HepG2 (cell line): ENCODE measurements around the gene GBA2. TPM values are rescaled to one million over a fixed set of nuclear protein-coding genes. Genes with fewer than 3 reads are reported as not detected.

ENCODE experiments used
- ATAC-seq: fragments of 200-7000 bp; cut with Tn5 transposase; 3 replicates; pipeline ENCODE4 v1.9.1; 2020; ENCODE audit warnings: mild to moderate bottlenecking, moderate library complexity
- BruUV-seq: library from RNA; stranded (reverse); fragments of 400-500 nt; replicated peaks from 2 replicates; lab custom pipeline; 2021; lab: Mats Ljungman, UMichigan
- CTCF ChIA-PET: fragments of 300-600 bp; formaldehyde crosslinking; extraction: SDS; loops from one replicate; lab custom pipeline; 2021; ENCODE audit warnings: low total read pairs, inconsistent platforms, low intra/inter-chr PET ratio; lab: Yijun Ruan, JAX
- POLR2A ChIA-PET: fragments of 350-600 bp; sonication (Branson Sonifier 250); formaldehyde crosslinking; loops from one replicate; lab custom pipeline; 2020; ENCODE audit warnings: antibody characterized with exemption, inconsistent platforms; lab: Yijun Ruan, JAX
- DNase-seq: peaks from one replicate; pipeline ENCODE4 v3.0.0-alpha.2; 2015; ENCODE audit warnings: low spot score
- FAIRE-seq: peaks from 3 replicates; lab custom pipeline; 2011; peaks lifted over from hg19 to GRCh38; lab: Jason Lieb, UNC
- H2AFZ ChIP-seq: one replicate; pipeline ENCODE4 v1.6.1; 2011; ENCODE audit warnings: low read length, inconsistent platforms
- H3K27ac ChIP-seq: fragments of 300-600 bp; 3 replicates; pipeline ENCODE4 v1.8.0; 2011; ENCODE audit warnings: mixed run types, mild to moderate bottlenecking, mixed read lengths, low read length, inconsistent platforms; ENCODE audit not compliant: insufficient read depth; ENCODE audit errors: extremely low read length
- H3K27me3 ChIP-seq, 2 experiments: fragments of 200-600 bp in 1 of 2; 2 replicates in 1 of 2; 3 replicates in 1 of 2; pipeline versions ENCODE4 v1.6.0 to v1.8.0; 2011; ENCODE audit warnings: low read length in 2 of 2, mild to moderate bottlenecking in 2 of 2, moderate library complexity in 2 of 2, inconsistent platforms in 1 of 2; ENCODE audit not compliant: insufficient read depth in 2 of 2, control insufficient read depth in 1 of 2
- H3K36me3 ChIP-seq, 2 experiments: fragments of 200-600 bp in 1 of 2; replicated peaks in 1 of 2; 2 replicates in 1 of 2; 3 replicates in 1 of 2; pipeline versions ENCODE4 v1.5.1 to v1.8.0; 2011; ENCODE audit warnings: low read length in 2 of 2, inconsistent platforms in 1 of 2; ENCODE audit not compliant: insufficient read depth in 2 of 2, control insufficient read depth in 1 of 2
- H3K4me1 ChIP-seq: 2 replicates; pipeline ENCODE4 v1.5.1; 2012; ENCODE audit warnings: low read length, inconsistent platforms; ENCODE audit not compliant: insufficient read depth
- H3K4me2 ChIP-seq: 2 replicates; pipeline ENCODE4 v1.6.0; 2011; ENCODE audit warnings: low read depth, low read length, inconsistent platforms
- H3K4me3 ChIP-seq, 3 experiments: fragments of 200-600 bp in 1 of 3; sonication (generic), shearing (Covaris generic) in 1 of 3; replicated peaks in 1 of 3; 2 replicates each; pipeline ENCODE4 v1.5.1; 2011 to 2016; ENCODE audit warnings: low read length in 3 of 3, inconsistent platforms in 2 of 3, low read depth in 2 of 3, mild to moderate bottlenecking in 2 of 3, control low read depth in 1 of 3, mixed read lengths in 1 of 3; ENCODE audit not compliant: insufficient read depth in 1 of 3
- H3K79me2 ChIP-seq: one replicate; pipeline ENCODE4 v1.6.1; 2011; ENCODE audit warnings: low read length, inconsistent platforms; ENCODE audit not compliant: insufficient read depth
- H3K9ac ChIP-seq: 2 replicates; pipeline ENCODE4 v1.6.0; 2011; ENCODE audit warnings: mild to moderate bottlenecking, low read depth, low read length, inconsistent platforms; ENCODE audit not compliant: insufficient read depth
- H3K9me3 ChIP-seq: 2 replicates; pipeline ENCODE4 v1.5.1; 2012; ENCODE audit warnings: mild to moderate bottlenecking, low read length
- H4K20me1 ChIP-seq: 2 replicates; pipeline ENCODE4 v1.6.0; 2011; ENCODE audit warnings: inconsistent platforms, mild to moderate bottlenecking, low read length, moderate library complexity; ENCODE audit not compliant: insufficient read depth
- KLF16 ChIP-seq, 2 experiments: sonication (generic) in 1 of 2; formaldehyde crosslinking in 1 of 2; IDR thresholded peaks; 2 replicates each; pipeline versions ENCODE4 v1.6.1 to v1.8.0; 2016 to 2023; ENCODE audit warnings: missing genetic modification reagents in 2 of 2, missing compliant biosample characterization in 1 of 2
- MAX ChIP-seq: IDR thresholded peaks from 2 replicates; pipeline ENCODE4 v1.6.1; 2012; ENCODE audit warnings: inconsistent platforms
- MTA3 ChIP-seq: sonication (generic); formaldehyde crosslinking; IDR thresholded peaks from 2 replicates; pipeline ENCODE4 v1.4.0; 2020; ENCODE audit warnings: missing genetic modification reagents
- MXD1 ChIP-seq: sonication (generic); formaldehyde crosslinking; IDR thresholded peaks from 2 replicates; pipeline ENCODE4 v1.4.0; 2020; ENCODE audit warnings: mild to moderate bottlenecking, missing genetic modification reagents
- SSRP1 ChIP-seq: IDR thresholded peaks from 2 replicates; pipeline ENCODE4 v1.6.1; 2016; ENCODE audit warnings: control low read depth
- ZNF580 ChIP-seq: IDR thresholded peaks from 2 replicates; pipeline ENCODE4 v1.6.1; 2016; ENCODE audit warnings: low read depth, borderline replicate concordance
- ZNF616 ChIP-seq: sonication (generic); formaldehyde crosslinking; IDR thresholded peaks from 2 replicates; pipeline ENCODE4 v1.5.0; 2020; ENCODE audit warnings: low read depth, mild to moderate bottlenecking, missing genetic modification reagents
- ZNF780A ChIP-seq: sonication (generic); formaldehyde crosslinking; IDR thresholded peaks from 2 replicates; pipeline ENCODE4 v1.8.0; 2022; ENCODE audit warnings: mild to moderate bottlenecking, missing genetic modification reagents, moderate library complexity
- WGBS: methylation state at CpG from one replicate; pipeline ENCODE4 v1.1.6; 2017; ENCODE audit warnings: low lambda C conversion rate; 5-methylcytosine and 5-hydroxymethylcytosine counted together
- in situ Hi-C: cut with HindIII; loops from 2 replicates; pipeline ENCODE4 v1.10.0; 2017; ENCODE audit warnings: low pct_unique_long_range_greater_than_20kb; ENCODE audit not compliant: extremely low pct_ligation_motif_present
- intact Hi-C: fragments of 100-400 bp; cut with micrococcal nuclease; formaldehyde crosslinking; loops from one replicate; pipeline ENCODE4 v1.10.0; 2022; ENCODE audit not compliant: unreplicated experiment
- polyA plus RNA-seq, 8 experiments: library from polyadenylated mRNA; depleted of rRNA in 3 of 8; stranded (reverse) in 7 of 8; unstranded in 1 of 8; fragments of >200 nt; fragmentation: Illumina TruSeq in 4 of 8; extraction: Trizol in 4 of 8; gene quantifications; 2 replicates each; pipeline versions ENCODE4 v1.2.1 to v1.2.3, GENCODE V29; 2011 to 2016; ENCODE audit warnings: low read depth in 4 of 8, missing spikeins in 1 of 8, mixed read lengths in 1 of 8; ENCODE audit not compliant: insufficient read depth in 1 of 8
- total RNA-seq, 5 experiments: library from RNA; depleted of rRNA; stranded (reverse); fragments of >200 nt; fragmentation: Illumina TruSeq; extraction: Trizol; gene quantifications; 2 replicates each; pipeline ENCODE4 v1.2.3, GENCODE V29; 2016; ENCODE audit warnings: low read depth in 1 of 5
- TF ChIP-seq, protein P1 (sequence below): sonication (generic); formaldehyde crosslinking; IDR thresholded peaks from 2 replicates; pipeline ENCODE4 v1.4.0; 2020; ENCODE audit warnings: missing genetic modification reagents
- TF ChIP-seq, protein P2 (sequence below): sonication (generic); formaldehyde crosslinking; IDR thresholded peaks from 2 replicates; pipeline ENCODE4 v1.4.0; 2020; ENCODE audit warnings: missing genetic modification reagents
- TF ChIP-seq, protein P3 (sequence below): sonication (generic); formaldehyde crosslinking; IDR thresholded peaks from 2 replicates; pipeline ENCODE4 v1.4.0; 2020; ENCODE audit warnings: missing genetic modification reagents

The GBA2 gene
- total and polyA plus RNA-seq, 2 of the 13 experiments (the other 11 are each of a cell fraction or from before 2014, with no cell fraction given) = 37.5 to 86.1 TPM

GRCh38 chr9:35719546-35719945, 29.5 kb downstream of the GBA2 start:
- ATAC-seq = no peak
- Histone ChIP-seq H2AFZ (no peak overlapping the region), H3K4me1 (no peaks in the 10 kb centered on the region), H3K79me2 (no peaks in the 10 kb centered on the region), H3K9me3 (no peaks in the 10 kb centered on the region), H3K27ac (no peak overlapping the region), H3K4me2 (no peak overlapping the region), H3K36me3 (peaks cover 66 to 95% of the 10 kb centered on the region in 2 experiments), H4K20me1 (no peaks in the 10 kb centered on the region), H3K27me3 (no peaks in the 10 kb centered on the region), H3K4me3 (no peak overlapping the region), H3K9ac (no peak overlapping the region)
- intact Hi-C loops = no loop called here
- WGBS = 98% methylated on average over 4 of the region's 4 CpGs
- ChIA-PET POLR2A (no interaction called here), CTCF (no interaction called here)
- FAIRE-seq = no peak
- TF ChIP-seq ZNF780A (CRISPR knock-in tag) = no peak
- no peak for TF ChIP-seq SSRP1 (CRISPR knock-in tag)
- TF ChIP-seq MTA3 (CRISPR knock-in tag) = no peak
- TF ChIP-seq, protein P1, sequence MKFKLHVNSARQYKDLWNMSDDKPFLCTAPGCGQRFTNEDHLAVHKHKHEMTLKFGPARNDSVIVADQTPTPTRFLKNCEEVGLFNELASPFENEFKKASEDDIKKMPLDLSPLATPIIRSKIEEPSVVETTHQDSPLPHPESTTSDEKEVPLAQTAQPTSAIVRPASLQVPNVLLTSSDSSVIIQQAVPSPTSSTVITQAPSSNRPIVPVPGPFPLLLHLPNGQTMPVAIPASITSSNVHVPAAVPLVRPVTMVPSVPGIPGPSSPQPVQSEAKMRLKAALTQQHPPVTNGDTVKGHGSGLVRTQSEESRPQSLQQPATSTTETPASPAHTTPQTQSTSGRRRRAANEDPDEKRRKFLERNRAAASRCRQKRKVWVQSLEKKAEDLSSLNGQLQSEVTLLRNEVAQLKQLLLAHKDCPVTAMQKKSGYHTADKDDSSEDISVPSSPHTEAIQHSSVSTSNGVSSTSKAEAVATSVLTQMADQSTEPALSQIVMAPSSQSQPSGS (CRISPR knock-in tag) = no peak
- no peak for TF ChIP-seq KLF16 (CRISPR knock-in tag; IDR thresholded peaks at IDR 0.05)
- in situ Hi-C loops = no loop called here
- no peak for DNase-seq
- BruUV-seq = TSS peak; percentile 20

- CTCF ChIA-PET = no interaction called here
- H3K4me1 ChIP-seq = no peaks in the 10 kb centered on the region
- H3K4me2 ChIP-seq = no peak overlapping the region
- H2AFZ ChIP-seq = no peak overlapping the region
- POLR2A ChIA-PET = interaction anchor here (0.9 kb wide), 1 partner anchor 50 kb away, joined by 3 read pairs; no protein-coding TSS in a partner anchor
- H3K27ac ChIP-seq = no peak overlapping the region
- H3K36me3 ChIP-seq = peaks cover 68 to 95% of the 10 kb centered on the region in 2 experiments
- H3K9ac ChIP-seq = no peak overlapping the region
- H4K20me1 ChIP-seq = no peaks in the 10 kb centered on the region
- H3K9me3 ChIP-seq = no peaks in the 10 kb centered on the region
- WGBS = 95% methylated on average over 11 of the region's 15 CpGs
- in situ Hi-C loops (no loop called here), intact Hi-C loops (no loop called here)
- no peaks in the 10 kb centered on the region for H3K79me2 ChIP-seq
- DNase-seq (no peak), ATAC-seq (no peak), FAIRE-seq (no peak)
- no peaks in the 10 kb centered on the region for H3K27me3 ChIP-seq
- H3K4me3 ChIP-seq = no peak overlapping the region
- BruUV-seq = no TSS peak
- TF ChIP-seq, protein P2, sequence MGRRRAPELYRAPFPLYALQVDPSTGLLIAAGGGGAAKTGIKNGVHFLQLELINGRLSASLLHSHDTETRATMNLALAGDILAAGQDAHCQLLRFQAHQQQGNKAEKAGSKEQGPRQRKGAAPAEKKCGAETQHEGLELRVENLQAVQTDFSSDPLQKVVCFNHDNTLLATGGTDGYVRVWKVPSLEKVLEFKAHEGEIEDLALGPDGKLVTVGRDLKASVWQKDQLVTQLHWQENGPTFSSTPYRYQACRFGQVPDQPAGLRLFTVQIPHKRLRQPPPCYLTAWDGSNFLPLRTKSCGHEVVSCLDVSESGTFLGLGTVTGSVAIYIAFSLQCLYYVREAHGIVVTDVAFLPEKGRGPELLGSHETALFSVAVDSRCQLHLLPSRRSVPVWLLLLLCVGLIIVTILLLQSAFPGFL (CRISPR knock-in tag) = no peak
- TF ChIP-seq, protein P3, sequence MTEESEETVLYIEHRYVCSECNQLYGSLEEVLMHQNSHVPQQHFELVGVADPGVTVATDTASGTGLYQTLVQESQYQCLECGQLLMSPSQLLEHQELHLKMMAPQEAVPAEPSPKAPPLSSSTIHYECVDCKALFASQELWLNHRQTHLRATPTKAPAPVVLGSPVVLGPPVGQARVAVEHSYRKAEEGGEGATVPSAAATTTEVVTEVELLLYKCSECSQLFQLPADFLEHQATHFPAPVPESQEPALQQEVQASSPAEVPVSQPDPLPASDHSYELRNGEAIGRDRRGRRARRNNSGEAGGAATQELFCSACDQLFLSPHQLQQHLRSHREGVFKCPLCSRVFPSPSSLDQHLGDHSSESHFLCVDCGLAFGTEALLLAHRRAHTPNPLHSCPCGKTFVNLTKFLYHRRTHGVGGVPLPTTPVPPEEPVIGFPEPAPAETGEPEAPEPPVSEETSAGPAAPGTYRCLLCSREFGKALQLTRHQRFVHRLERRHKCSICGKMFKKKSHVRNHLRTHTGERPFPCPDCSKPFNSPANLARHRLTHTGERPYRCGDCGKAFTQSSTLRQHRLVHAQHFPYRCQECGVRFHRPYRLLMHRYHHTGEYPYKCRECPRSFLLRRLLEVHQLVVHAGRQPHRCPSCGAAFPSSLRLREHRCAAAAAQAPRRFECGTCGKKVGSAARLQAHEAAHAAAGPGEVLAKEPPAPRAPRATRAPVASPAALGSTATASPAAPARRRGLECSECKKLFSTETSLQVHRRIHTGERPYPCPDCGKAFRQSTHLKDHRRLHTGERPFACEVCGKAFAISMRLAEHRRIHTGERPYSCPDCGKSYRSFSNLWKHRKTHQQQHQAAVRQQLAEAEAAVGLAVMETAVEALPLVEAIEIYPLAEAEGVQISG (CRISPR knock-in tag) = no peak
- no peak for TF ChIP-seq MAX
- TF ChIP-seq ZNF580 = no peak
- no peak for TF ChIP-seq MXD1 (CRISPR knock-in tag)
- no peak for TF ChIP-seq ZNF616 (CRISPR knock-in tag)
Observed at GRCh38 chr9:35718721-35719511, 30.1 kb downstream of the GBA2 start.
